ENCODE measurements around the gene CLDN15. TPM values are rescaled to one million over a fixed set of nuclear protein-coding genes. Genes with fewer than 3 reads are reported as not detected.

The CLDN15 gene
- total RNA-seq, 1 donor from 2014 or later: 6.6 TPM

DNA sequence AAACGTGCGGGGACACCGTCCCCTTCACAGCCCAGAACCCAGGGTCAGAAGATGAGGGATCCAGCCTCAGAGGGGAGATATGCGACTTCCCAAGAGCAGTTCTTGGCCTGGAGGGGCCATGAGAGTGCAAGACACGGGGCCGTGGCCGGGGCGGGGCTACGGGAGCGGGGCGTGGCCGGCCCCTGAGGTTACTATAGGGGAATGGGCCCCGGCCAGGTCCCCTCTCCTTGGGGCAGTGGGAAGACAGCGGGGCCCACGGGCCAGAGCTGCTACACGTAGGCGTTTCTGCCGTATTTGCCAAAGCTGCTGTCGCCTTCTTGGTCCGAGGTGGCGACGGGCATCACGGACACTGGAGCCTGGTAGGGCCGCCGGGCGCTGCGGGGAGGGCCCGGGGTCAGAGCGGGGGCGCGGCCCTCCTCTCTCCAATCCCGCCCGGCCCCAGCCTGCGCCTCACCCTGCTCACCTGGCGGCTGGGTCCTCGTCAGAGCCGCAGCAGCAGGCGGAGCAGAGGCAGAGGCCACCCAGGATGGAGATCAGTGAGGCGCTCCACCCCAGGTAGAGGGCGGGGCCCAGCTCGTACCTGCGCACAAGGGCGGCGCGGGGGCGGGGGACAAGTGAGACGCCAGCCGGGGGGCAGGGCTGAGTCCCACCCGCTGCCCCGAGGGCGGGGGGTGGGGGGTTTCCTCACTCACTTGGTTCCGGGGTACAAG is 5.3 kb downstream of the CLDN15 start:
- no peaks in the 10 kb centered on the region for H3K27me3 Mint-ChIP-seq (ENCODE audit: low read depth)
- no peak overlapping the region for H3K4me3 Mint-ChIP-seq (ENCODE audit: unreplicated experiment)
- peak overlapping the region; percentile 75 for H3K27ac Mint-ChIP-seq (ENCODE audit: unreplicated experiment)
- H3K4me1 Mint-ChIP-seq (ENCODE audit: low read depth): peaks cover 5% of the 10 kb centered on the region
- H3K9me3 Mint-ChIP-seq (ENCODE audit: low read depth): no peaks in the 10 kb centered on the region
- peaks cover 5% of the 10 kb centered on the region for H3K36me3 Mint-ChIP-seq (ENCODE audit: low read depth)
- TF ChIP-seq, protein P1, sequence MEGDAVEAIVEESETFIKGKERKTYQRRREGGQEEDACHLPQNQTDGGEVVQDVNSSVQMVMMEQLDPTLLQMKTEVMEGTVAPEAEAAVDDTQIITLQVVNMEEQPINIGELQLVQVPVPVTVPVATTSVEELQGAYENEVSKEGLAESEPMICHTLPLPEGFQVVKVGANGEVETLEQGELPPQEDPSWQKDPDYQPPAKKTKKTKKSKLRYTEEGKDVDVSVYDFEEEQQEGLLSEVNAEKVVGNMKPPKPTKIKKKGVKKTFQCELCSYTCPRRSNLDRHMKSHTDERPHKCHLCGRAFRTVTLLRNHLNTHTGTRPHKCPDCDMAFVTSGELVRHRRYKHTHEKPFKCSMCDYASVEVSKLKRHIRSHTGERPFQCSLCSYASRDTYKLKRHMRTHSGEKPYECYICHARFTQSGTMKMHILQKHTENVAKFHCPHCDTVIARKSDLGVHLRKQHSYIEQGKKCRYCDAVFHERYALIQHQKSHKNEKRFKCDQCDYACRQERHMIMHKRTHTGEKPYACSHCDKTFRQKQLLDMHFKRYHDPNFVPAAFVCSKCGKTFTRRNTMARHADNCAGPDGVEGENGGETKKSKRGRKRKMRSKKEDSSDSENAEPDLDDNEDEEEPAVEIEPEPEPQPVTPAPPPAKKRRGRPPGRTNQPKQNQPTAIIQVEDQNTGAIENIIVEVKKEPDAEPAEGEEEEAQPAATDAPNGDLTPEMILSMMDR (IDR thresholded peaks at IDR 0.05): no peak
- no peak for DNase-seq (ENCODE audit: low spot score)

DNA sequence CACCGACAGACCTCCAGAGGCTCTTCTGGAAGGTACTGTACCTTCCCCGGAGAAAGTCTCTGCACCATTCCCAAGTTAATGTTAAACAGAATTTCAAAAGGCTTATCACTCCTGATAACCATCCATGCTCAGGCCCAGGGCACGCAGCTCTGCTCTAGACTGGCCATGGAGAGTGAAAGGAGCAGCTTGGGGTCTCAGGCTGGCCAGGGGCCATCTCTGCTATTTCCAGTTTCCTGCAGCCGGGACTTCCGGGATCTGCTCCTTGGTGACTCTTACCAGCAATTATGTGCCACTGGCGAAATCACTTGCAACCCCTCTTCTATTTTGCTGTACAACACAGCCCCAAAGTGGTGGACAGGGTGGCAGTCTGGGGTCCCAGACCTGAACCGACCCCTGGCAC is 6.0 kb downstream of the CLDN15 start:
- TF ChIP-seq, protein P1 (IDR thresholded peaks at IDR 0.05): no peak
- Mint-ChIP-seq H3K9me3 (ENCODE audit: low read depth) (no peaks in the 10 kb centered on the region), H3K4me1 (ENCODE audit: low read depth) (peaks cover 5% of the 10 kb centered on the region), H3K4me3 (ENCODE audit: unreplicated experiment) (no peak overlapping the region), H3K27me3 (ENCODE audit: low read depth) (no peaks in the 10 kb centered on the region), H3K36me3 (ENCODE audit: low read depth) (peaks cover 7% of the 10 kb centered on the region), H3K27ac (ENCODE audit: unreplicated experiment) (peak overlapping the region; percentile 75)
- no peak for DNase-seq (ENCODE audit: low spot score)

DNA sequence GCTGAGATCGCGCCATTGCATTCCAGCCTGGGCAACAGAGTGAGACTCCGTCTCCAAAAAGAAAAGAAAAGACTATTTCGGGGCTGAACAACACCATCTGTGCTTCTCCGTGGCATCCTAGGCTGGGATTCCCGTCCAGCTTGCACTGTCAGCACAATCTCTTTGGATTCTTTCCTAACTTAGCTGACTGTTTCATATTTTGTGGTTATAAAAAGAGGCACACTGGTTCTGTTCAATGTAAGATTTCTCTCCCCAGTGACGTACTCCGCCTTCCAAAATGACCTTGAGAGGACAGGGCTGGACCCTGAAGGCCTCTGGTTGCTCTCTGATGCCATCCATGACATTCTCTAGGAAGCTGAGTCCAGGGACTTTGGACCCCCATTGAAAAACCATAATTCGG is 10.9 kb downstream of the CLDN15 start:
- no peak overlapping the region for H3K27ac Mint-ChIP-seq (ENCODE audit: unreplicated experiment)
- peaks cover 26% of the 10 kb centered on the region for H3K36me3 Mint-ChIP-seq (ENCODE audit: low read depth)
- no peak for DNase-seq (ENCODE audit: low spot score)
- H3K4me3 Mint-ChIP-seq (ENCODE audit: unreplicated experiment): no peak overlapping the region
- TF ChIP-seq, protein P1 (IDR thresholded peaks at IDR 0.05): no peak
- no peaks in the 10 kb centered on the region for H3K9me3 Mint-ChIP-seq (ENCODE audit: low read depth)
- H3K27me3 Mint-ChIP-seq (ENCODE audit: low read depth): no peaks in the 10 kb centered on the region
- H3K4me1 Mint-ChIP-seq (ENCODE audit: low read depth): peaks cover 2% of the 10 kb centered on the region

DNA sequence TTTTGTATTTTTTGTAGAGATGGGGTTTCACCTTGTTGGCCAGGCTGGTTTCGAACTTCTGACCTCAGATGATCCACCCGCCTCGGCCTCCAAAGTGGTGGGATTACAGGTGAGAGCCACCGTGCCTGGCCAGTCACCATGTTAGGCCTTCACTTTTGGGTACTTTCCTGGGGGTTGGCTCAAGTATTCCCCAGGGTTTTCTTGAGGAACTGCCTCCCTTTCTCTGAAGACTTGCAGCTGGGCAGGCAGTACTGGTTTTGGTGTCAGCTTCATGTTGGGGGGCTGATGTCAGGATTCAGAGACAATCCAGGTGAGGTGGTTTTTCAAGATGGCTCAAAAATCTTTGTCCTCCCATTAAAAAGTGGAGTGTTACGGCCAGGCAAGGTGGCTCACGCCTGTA is 12.0 kb downstream of the CLDN15 start:
- peaks cover 27% of the 10 kb centered on the region for H3K36me3 Mint-ChIP-seq (ENCODE audit: low read depth)

DNA sequence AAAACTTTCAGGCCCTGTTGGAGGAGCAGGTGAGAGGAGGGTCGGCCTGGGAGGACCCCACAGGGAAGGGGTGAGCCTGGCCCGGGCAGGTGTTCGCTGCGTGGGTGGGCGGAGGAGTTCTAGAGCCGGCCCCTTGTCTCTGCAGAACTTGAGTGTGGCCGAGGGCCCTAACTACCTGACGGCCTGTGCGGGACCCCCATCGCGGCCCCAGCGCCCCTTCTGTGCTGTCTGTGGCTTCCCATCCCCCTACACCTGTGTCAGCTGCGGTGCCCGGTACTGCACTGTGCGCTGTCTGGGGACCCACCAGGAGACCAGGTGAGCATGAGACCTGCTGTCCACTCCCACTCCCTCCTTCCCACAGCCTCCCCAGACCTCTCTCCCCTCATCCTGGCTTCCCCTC is 14.1 kb downstream of the CLDN15 start:
- DNase-seq (ENCODE audit: low spot score): no peak
- no peaks in the 10 kb centered on the region for H3K27me3 Mint-ChIP-seq (ENCODE audit: low read depth)
- no peaks in the 10 kb centered on the region for H3K9me3 Mint-ChIP-seq (ENCODE audit: low read depth)
- TF ChIP-seq, protein P1 (IDR thresholded peaks at IDR 0.05): no peak
- H3K4me1 Mint-ChIP-seq (ENCODE audit: low read depth): peaks cover 18% of the 10 kb centered on the region
- H3K4me3 Mint-ChIP-seq (ENCODE audit: unreplicated experiment): no peak overlapping the region
- peaks cover 25% of the 10 kb centered on the region for H3K36me3 Mint-ChIP-seq (ENCODE audit: low read depth)
- H3K27ac Mint-ChIP-seq (ENCODE audit: unreplicated experiment): no peak overlapping the region

More for the DNA sequence above, 12.0 kb downstream of the CLDN15 start:
- no peaks in the 10 kb centered on the region for H3K4me1 Mint-ChIP-seq (ENCODE audit: low read depth)
- H3K27ac Mint-ChIP-seq (ENCODE audit: unreplicated experiment): no peak overlapping the region
- DNase-seq (ENCODE audit: low spot score): no peak
- no peaks in the 10 kb centered on the region for H3K27me3 Mint-ChIP-seq (ENCODE audit: low read depth)
- TF ChIP-seq, protein P1 (IDR thresholded peaks at IDR 0.05): no peak
- H3K4me3 Mint-ChIP-seq (ENCODE audit: unreplicated experiment): no peak overlapping the region
- no peaks in the 10 kb centered on the region for H3K9me3 Mint-ChIP-seq (ENCODE audit: low read depth)
